GM23338 (cell line): ENCODE data around the gene FLT3.

Experiments used
- CREB1 ChIP-seq: fragments of 250-450 bp; sonication (Bioruptor Pico); IDR thresholded peaks from 2 replicates; pipeline ENCODE4 v1.5.0; 2020; ENCODE audit warnings: low read depth, mild to moderate bottlenecking, moderate library complexity
- EZH2 ChIP-seq: fragments of 200-600 bp; sonication (generic); IDR thresholded peaks from one replicate; pipeline ENCODE4 v1.8.0; 2017; ENCODE audit warnings: antibody characterized with exemption, mild to moderate bottlenecking, low read depth; ENCODE audit not compliant: unreplicated experiment
- EZH2phosphoT487 ChIP-seq: fragments of 200-600 bp; sonication (generic); IDR thresholded peaks from one replicate; pipeline ENCODE4 v1.8.1; 2018; ENCODE audit warnings: antibody characterized with exemption; ENCODE audit not compliant: unreplicated experiment
- JUNB ChIP-seq: IDR thresholded peaks from one replicate; pipeline ENCODE4 v1.6.1; 2016; ENCODE audit warnings: antibody characterized with exemption; ENCODE audit not compliant: unreplicated experiment
- NANOG ChIP-seq: IDR thresholded peaks from 2 replicates; pipeline ENCODE4 v1.6.1; 2016; ENCODE audit warnings: antibody characterized with exemption, borderline replicate concordance
- POLR2AphosphoS5 ChIP-seq: IDR thresholded peaks from 2 replicates; pipeline ENCODE4 v1.6.1; 2016; ENCODE audit warnings: antibody characterized with exemption, low read depth
- STAT1 ChIP-seq: IDR thresholded peaks from one replicate; pipeline ENCODE4 v1.6.1; 2016; ENCODE audit warnings: antibody characterized with exemption; ENCODE audit not compliant: unreplicated experiment
- ZNF114 ChIP-seq: fragments of 250-450 bp; sonication (Bioruptor Pico); IDR thresholded peaks from 2 replicates; pipeline ENCODE4 v1.5.0; 2020; ENCODE audit warnings: mild to moderate bottlenecking, moderate library complexity
- TF ChIP-seq, protein P1 (sequence below), 2 experiments: fragments of 200-600 bp in 1 of 2; sonication (generic) in 1 of 2; conservative IDR thresholded peaks; 2 replicates each; pipeline versions ENCODE4 v1.5.1 to v1.6.1; 2016 to 2017; ENCODE audit warnings: antibody characterized with exemption in 2 of 2, low read depth in 2 of 2, mild to moderate bottlenecking in 2 of 2, moderate library complexity in 1 of 2
- TF ChIP-seq, protein P2 (sequence below): IDR thresholded peaks from 2 replicates; pipeline ENCODE4 v1.6.1; 2016; ENCODE audit warnings: antibody characterized with exemption
- TF ChIP-seq, protein P3 (sequence below): IDR thresholded peaks from one replicate; pipeline ENCODE4 v1.6.1; 2018; ENCODE audit warnings: antibody characterized with exemption; ENCODE audit not compliant: unreplicated experiment

DNA sequence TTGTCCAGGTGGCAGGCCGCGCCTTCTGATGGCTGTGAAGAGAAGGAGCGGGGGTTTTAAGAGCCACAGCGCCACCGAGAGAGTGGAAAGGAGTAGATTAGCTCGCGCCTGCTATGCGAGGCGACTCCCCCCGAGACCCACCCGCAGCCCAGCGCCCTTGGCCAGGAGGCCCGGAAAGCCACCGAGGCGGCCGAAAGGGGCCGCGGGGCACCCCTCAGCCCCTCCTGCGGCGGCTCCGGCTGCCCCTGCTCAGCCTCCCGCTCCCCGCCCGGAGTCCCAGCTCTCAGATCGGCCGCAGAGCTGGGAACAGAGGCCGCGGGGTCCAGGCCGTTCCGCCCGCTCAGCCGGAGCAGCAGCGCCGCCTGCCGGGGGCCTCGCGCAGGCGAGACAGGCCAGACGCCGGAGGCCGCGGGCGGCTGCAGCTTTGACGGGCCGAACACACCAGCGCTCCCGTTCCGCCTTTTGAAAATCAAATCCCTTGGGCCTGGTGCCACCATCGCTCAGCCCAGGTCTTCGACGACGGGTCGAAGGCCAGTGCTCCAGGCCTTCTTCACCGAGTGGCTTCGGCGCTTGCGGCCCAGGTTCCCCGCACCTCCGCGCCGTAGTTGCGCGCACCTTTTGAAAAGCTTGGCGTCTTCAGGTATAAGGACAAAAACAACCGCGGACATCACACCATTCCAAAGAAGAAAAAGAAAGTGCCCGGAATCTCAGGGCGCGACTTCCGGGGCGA is 146.5 kb downstream of the FLT3 start:
- TF ChIP-seq, protein P1, sequence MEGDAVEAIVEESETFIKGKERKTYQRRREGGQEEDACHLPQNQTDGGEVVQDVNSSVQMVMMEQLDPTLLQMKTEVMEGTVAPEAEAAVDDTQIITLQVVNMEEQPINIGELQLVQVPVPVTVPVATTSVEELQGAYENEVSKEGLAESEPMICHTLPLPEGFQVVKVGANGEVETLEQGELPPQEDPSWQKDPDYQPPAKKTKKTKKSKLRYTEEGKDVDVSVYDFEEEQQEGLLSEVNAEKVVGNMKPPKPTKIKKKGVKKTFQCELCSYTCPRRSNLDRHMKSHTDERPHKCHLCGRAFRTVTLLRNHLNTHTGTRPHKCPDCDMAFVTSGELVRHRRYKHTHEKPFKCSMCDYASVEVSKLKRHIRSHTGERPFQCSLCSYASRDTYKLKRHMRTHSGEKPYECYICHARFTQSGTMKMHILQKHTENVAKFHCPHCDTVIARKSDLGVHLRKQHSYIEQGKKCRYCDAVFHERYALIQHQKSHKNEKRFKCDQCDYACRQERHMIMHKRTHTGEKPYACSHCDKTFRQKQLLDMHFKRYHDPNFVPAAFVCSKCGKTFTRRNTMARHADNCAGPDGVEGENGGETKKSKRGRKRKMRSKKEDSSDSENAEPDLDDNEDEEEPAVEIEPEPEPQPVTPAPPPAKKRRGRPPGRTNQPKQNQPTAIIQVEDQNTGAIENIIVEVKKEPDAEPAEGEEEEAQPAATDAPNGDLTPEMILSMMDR (conservative IDR thresholded peaks at IDR 0.05; ENCODE audit: low read depth in 2 of 2) = peak; percentile 68 to 88
- TF ChIP-seq JUNB (no peak), STAT1 (no peak), EZH2phosphoT487 (peak; percentile 89), CREB1 (CRISPR knock-in tag) (0 out of 2 replicates have a peak, but pooled peaks have one; percentile 32), POLR2AphosphoS5 (no peak), EZH2 (peak; percentile 96), NANOG (no peak), ZNF114 (CRISPR knock-in tag) (no peak)
- TF ChIP-seq, protein P2, sequence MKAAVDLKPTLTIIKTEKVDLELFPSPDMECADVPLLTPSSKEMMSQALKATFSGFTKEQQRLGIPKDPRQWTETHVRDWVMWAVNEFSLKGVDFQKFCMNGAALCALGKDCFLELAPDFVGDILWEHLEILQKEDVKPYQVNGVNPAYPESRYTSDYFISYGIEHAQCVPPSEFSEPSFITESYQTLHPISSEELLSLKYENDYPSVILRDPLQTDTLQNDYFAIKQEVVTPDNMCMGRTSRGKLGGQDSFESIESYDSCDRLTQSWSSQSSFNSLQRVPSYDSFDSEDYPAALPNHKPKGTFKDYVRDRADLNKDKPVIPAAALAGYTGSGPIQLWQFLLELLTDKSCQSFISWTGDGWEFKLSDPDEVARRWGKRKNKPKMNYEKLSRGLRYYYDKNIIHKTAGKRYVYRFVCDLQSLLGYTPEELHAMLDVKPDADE = no peak
- TF ChIP-seq, protein P3, sequence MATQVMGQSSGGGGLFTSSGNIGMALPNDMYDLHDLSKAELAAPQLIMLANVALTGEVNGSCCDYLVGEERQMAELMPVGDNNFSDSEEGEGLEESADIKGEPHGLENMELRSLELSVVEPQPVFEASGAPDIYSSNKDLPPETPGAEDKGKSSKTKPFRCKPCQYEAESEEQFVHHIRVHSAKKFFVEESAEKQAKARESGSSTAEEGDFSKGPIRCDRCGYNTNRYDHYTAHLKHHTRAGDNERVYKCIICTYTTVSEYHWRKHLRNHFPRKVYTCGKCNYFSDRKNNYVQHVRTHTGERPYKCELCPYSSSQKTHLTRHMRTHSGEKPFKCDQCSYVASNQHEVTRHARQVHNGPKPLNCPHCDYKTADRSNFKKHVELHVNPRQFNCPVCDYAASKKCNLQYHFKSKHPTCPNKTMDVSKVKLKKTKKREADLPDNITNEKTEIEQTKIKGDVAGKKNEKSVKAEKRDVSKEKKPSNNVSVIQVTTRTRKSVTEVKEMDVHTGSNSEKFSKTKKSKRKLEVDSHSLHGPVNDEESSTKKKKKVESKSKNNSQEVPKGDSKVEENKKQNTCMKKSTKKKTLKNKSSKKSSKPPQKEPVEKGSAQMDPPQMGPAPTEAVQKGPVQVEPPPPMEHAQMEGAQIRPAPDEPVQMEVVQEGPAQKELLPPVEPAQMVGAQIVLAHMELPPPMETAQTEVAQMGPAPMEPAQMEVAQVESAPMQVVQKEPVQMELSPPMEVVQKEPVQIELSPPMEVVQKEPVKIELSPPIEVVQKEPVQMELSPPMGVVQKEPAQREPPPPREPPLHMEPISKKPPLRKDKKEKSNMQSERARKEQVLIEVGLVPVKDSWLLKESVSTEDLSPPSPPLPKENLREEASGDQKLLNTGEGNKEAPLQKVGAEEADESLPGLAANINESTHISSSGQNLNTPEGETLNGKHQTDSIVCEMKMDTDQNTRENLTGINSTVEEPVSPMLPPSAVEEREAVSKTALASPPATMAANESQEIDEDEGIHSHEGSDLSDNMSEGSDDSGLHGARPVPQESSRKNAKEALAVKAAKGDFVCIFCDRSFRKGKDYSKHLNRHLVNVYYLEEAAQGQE = no peak
